K562 (cell line): ENCODE results near the gene ARMC2. TPM values are rescaled to one million over a fixed set of nuclear protein-coding genes. Genes with fewer than 3 reads are reported as not detected.

Source experiments
- ATAC-seq: fragments of 200-7000 bp; cut with Tn5 transposase; 3 replicates; pipeline ENCODE4 v1.9.1; 2020; ENCODE audit warnings: moderate library complexity
- BruUV-seq: library from RNA; stranded (reverse); fragments of 400-500 nt; replicated peaks from 2 replicates; lab custom pipeline; 2021; lab: Mats Ljungman, UMichigan
- CTCF ChIA-PET: fragments of 300-600 bp; formaldehyde crosslinking; extraction: SDS; loops from one replicate; lab custom pipeline; 2021; ENCODE audit warnings: low intra/inter-chr PET ratio; lab: Yijun Ruan, JAX
- POLR2A ChIA-PET: fragments of 300-600, 350-650 bp; sonication (Branson Sonifier 250); formaldehyde crosslinking; extraction: SDS; loops from one replicate; lab custom pipeline; 2021; ENCODE audit warnings: antibody characterized with exemption, inconsistent platforms; lab: Yijun Ruan, JAX
- DNase-seq, 4 experiments: peaks; one replicate each; pipeline versions ENCODE4 v3.0.0 to v3.0.0-alpha.2; 2011 to 2018; ENCODE audit warnings: low spot score in 3 of 4, mixed read lengths in 3 of 4; ENCODE audit errors: extremely low read depth in 1 of 4
- FAIRE-seq: peaks from 2 replicates; lab custom pipeline; 2011; peaks lifted over from hg19 to GRCh38; lab: Jason Lieb, UNC
- H2AFZ ChIP-seq: 2 replicates; pipeline ENCODE4 v1.6.0; 2011; ENCODE audit warnings: low read depth, low read length, control low read depth, inconsistent platforms
- H3K27ac ChIP-seq: fragments of 200-600 bp; 3 replicates; pipeline ENCODE4 v1.8.0; 2011; ENCODE audit warnings: low read depth, mild to moderate bottlenecking, control low read depth, inconsistent platforms, low read length, moderate library complexity, mixed read lengths; ENCODE audit errors: extremely low read depth
- H3K27me3 ChIP-seq, 2 experiments: fragments of 300-600 bp in 1 of 2; 2 replicates in 1 of 2; 3 replicates in 1 of 2; pipeline versions ENCODE4 v1.6.0 to v1.8.0; 2011; ENCODE audit warnings: inconsistent platforms in 2 of 2, low read length in 2 of 2, mild to moderate bottlenecking in 1 of 2, mixed read lengths in 1 of 2, moderate library complexity in 1 of 2; ENCODE audit not compliant: control insufficient read depth in 2 of 2, insufficient read depth in 2 of 2
- H3K36me3 ChIP-seq: fragments of 300-600 bp; 3 replicates; pipeline ENCODE4 v1.8.0; 2011; ENCODE audit warnings: mild to moderate bottlenecking, low read length, inconsistent platforms; ENCODE audit not compliant: control insufficient read depth, insufficient read depth
- H3K4me1 ChIP-seq, 2 experiments: fragments of 200-600 bp in 1 of 2; replicated peaks in 1 of 2; 2 replicates in 1 of 2; 3 replicates in 1 of 2; pipeline versions ENCODE4 v1.5.1 to v1.8.0; 2011; ENCODE audit warnings: inconsistent platforms in 2 of 2, low read length in 2 of 2, mild to moderate bottlenecking in 1 of 2, mixed read lengths in 1 of 2, moderate library complexity in 1 of 2; ENCODE audit not compliant: control insufficient read depth in 2 of 2, insufficient read depth in 2 of 2
- H3K4me2 ChIP-seq: 2 replicates; pipeline ENCODE4 v1.6.1; 2011; ENCODE audit warnings: low read length, control low read depth, inconsistent platforms, mixed read lengths; ENCODE audit not compliant: insufficient read depth
- H3K4me3 ChIP-seq: fragments of 200-600 bp; sonication (generic), shearing (Covaris generic); 2 replicates; pipeline ENCODE4 v1.5.1; 2016; ENCODE audit warnings: control low read depth, inconsistent platforms
- H3K79me2 ChIP-seq: fragments of 200-600 bp; 3 replicates; pipeline ENCODE4 v1.8.0; 2011; ENCODE audit warnings: low read length, inconsistent platforms; ENCODE audit not compliant: control insufficient read depth, insufficient read depth
- H3K9ac ChIP-seq, 2 experiments: 2 replicates each; pipeline versions ENCODE4 v1.6.0 to v1.6.1; 2011; ENCODE audit warnings: low read depth in 2 of 2, low read length in 2 of 2, control low read depth in 1 of 2, inconsistent platforms in 1 of 2, mild to moderate bottlenecking in 1 of 2, mixed read lengths in 1 of 2; ENCODE audit not compliant: insufficient read depth in 1 of 2
- H3K9me1 ChIP-seq: one replicate; pipeline ENCODE4 v1.6.0; 2011; ENCODE audit warnings: inconsistent platforms, mild to moderate bottlenecking, low read length, moderate library complexity; ENCODE audit not compliant: control insufficient read depth, insufficient read depth
- H3K9me3 ChIP-seq: replicated peaks from 2 replicates; pipeline ENCODE4 v1.5.1; 2011; ENCODE audit warnings: low read depth, low read length, inconsistent platforms; ENCODE audit not compliant: control insufficient read depth, insufficient read depth
- H4K20me1 ChIP-seq: replicated peaks from 2 replicates; pipeline ENCODE4 v1.6.1; 2011; ENCODE audit warnings: low read length, inconsistent platforms, mixed read lengths; ENCODE audit not compliant: control insufficient read depth, insufficient read depth
- ATF4 ChIP-seq: fragments of 450-650 bp; formaldehyde crosslinking; IDR thresholded peaks from 2 replicates; pipeline ENCODE4 v1.4.0; 2022; ENCODE audit warnings: mild to moderate bottlenecking, moderate library complexity
- HDAC3 ChIP-seq: fragments of 450-650 bp; IDR thresholded peaks from 2 replicates; pipeline ENCODE4 v1.6.1; 2018; ENCODE audit warnings: borderline replicate concordance, mild to moderate bottlenecking, moderate library complexity; ENCODE audit not compliant: partially characterized antibody
- IRF1 ChIP-seq: sonication (generic); formaldehyde crosslinking; IDR thresholded peaks from 2 replicates; pipeline ENCODE4 v1.8.0; 2022; ENCODE audit warnings: missing genetic modification reagents, mild to moderate bottlenecking, borderline replicate concordance
- LCOR ChIP-seq: sonication (generic); formaldehyde crosslinking; IDR thresholded peaks from 2 replicates; pipeline ENCODE4 v1.8.0; 2022; ENCODE audit warnings: mild to moderate bottlenecking, missing genetic modification reagents
- NCOA1 ChIP-seq: fragments of 450-650 bp; IDR thresholded peaks from 2 replicates; pipeline ENCODE4 v1.6.1; 2016; ENCODE audit warnings: low read depth
- RBM22 ChIP-seq: fragments of 200-400 bp; formaldehyde crosslinking; IDR thresholded peaks from 2 replicates; pipeline ENCODE4 v1.6.1; 2018; ENCODE audit warnings: low read length, low read depth; ENCODE audit not compliant: poor library complexity, severe bottlenecking
- XRCC3 ChIP-seq: fragments of 450-650 bp; IDR thresholded peaks from 2 replicates; pipeline ENCODE4 v1.6.1; 2017; ENCODE audit warnings: mild to moderate bottlenecking, moderate library complexity
- XRCC5 ChIP-seq: fragments of 200-400 bp; formaldehyde crosslinking; IDR thresholded peaks from 2 replicates; pipeline ENCODE4 v1.6.1; 2017; ENCODE audit warnings: low read depth, mild to moderate bottlenecking, low read length
- ZNF274 ChIP-seq: IDR thresholded peaks from 2 replicates; pipeline ENCODE4 v1.6.1; 2011; ENCODE audit warnings: low read depth, mild to moderate bottlenecking, low read length, moderate library complexity, borderline replicate concordance
- ZNF445 ChIP-seq: fragments of 250-450 bp; sonication (Bioruptor Pico); IDR thresholded peaks from 2 replicates; pipeline ENCODE4 v1.4.0; 2020; ENCODE audit warnings: low read depth, mild to moderate bottlenecking, moderate library complexity
- ZNF639 ChIP-seq, 2 experiments: fragments of 200-800 bp in 1 of 2; sonication (Bioruptor generic) in 1 of 2; sonication (generic) in 1 of 2; formaldehyde crosslinking in 1 of 2; IDR thresholded peaks in 1 of 2; conservative IDR thresholded peaks in 1 of 2; 2 replicates each; pipeline versions ENCODE4 v1.5.0 to v1.6.1; 2016 to 2020; ENCODE audit warnings: missing compliant biosample characterization in 1 of 2, missing genetic modification characterization in 1 of 2, missing genetic modification reagents in 1 of 2
- WGBS: fragments of 100-300 bp; shearing (Covaris generic); methylation state at CpG from one replicate; pipeline ENCODE4 v1.1.6; 2016; ENCODE audit warnings: low coverage, mixed read lengths; ENCODE audit not compliant: insufficient coverage; ENCODE audit errors: missing lambda C conversion rate; 5-methylcytosine and 5-hydroxymethylcytosine counted together
- in situ Hi-C: fragments of 300-500 bp; cut with MboI; formaldehyde crosslinking; loops from 4 replicates; pipeline ENCODE4 v1.15.0; 2018; ENCODE audit warnings: inconsistent platforms, mixed read lengths
- intact Hi-C: fragments of 100-400 bp; cut with micrococcal nuclease; formaldehyde crosslinking; loops from 2 replicates; pipeline ENCODE4 v1.14.2; 2022
- polyA plus RNA-seq, 8 experiments: library from polyadenylated mRNA; depleted of rRNA in 4 of 8; stranded (reverse) in 5 of 8; unstranded in 3 of 8; fragments of >200 nt; fragmentation: Nextera tagmentation in 2 of 8; fragmentation: Illumina TruSeq in 1 of 8; extraction: Ambion mirVana in 2 of 8; extraction: Trizol in 1 of 8; gene quantifications; 2 replicates each; pipeline versions ENCODE4 v1.2.1 to v1.2.3, GENCODE V29; 2011 to 2014; ENCODE audit warnings: inconsistent platforms in 1 of 8, missing spikeins in 1 of 8
- total RNA-seq, 7 experiments: library from RNA; depleted of rRNA in 6 of 7; stranded (reverse); fragments of >200 nt in 6 of 7; fragmentation: Illumina TruSeq in 2 of 7; extraction: Trizol in 2 of 7; gene quantifications; 2 replicates each; pipeline versions ENCODE4 v1.2.1 to v1.2.3, GENCODE V29; 2011 to 2021; ENCODE audit warnings: low replicate concordance in 1 of 7

ARMC2 gene
- total and polyA plus RNA-seq, 9 of the 15 experiments (the other 6 are each of a cell fraction or from before 2014, with no cell fraction given), result 0.14 to 3.0 (median 0.82) TPM

GRCh38 chr6:108869876-108870275 lies 21.7 kb downstream of the ARMC2 start:
- H3K4me3 ChIP-seq, result no peak overlapping the region
- H3K9ac ChIP-seq, result no peak overlapping the region
- intact Hi-C loops (no loop called here), in situ Hi-C loops (no loop called here)
- no peaks in the 10 kb centered on the region for H3K9me1 ChIP-seq
- no peak overlapping the region for H2AFZ ChIP-seq
- H3K79me2 ChIP-seq, result no peaks in the 10 kb centered on the region
- peaks cover 0 to 12% of the 10 kb centered on the region in 2 experiments; a peak in 2 of 5 replicates for H3K27me3 ChIP-seq
- BruUV-seq, result no TSS peak
- H3K9me3 ChIP-seq, result no peaks in the 10 kb centered on the region
- H3K4me1 ChIP-seq, result no peaks in the 10 kb centered on the region
- no peak overlapping the region for H3K4me2 ChIP-seq
- ChIA-PET CTCF (no interaction called here), POLR2A (no interaction called here)
- H3K27ac ChIP-seq, result no peak overlapping the region
- no peak for DNase-seq
- 17% methylated on average over 2 of the region's 2 CpGs for WGBS
- FAIRE-seq, result no peak
- no peaks in the 10 kb centered on the region for H4K20me1 ChIP-seq
- TF ChIP-seq ZNF274, result no peak
- TF ChIP-seq ATF4, result no peak
- TF ChIP-seq HDAC3, result no peak
- no peak for TF ChIP-seq NCOA1
- TF ChIP-seq XRCC5, result no peak
- no peak for TF ChIP-seq IRF1 (CRISPR knock-in tag)
- no peak for TF ChIP-seq ZNF639 (CRISPR knock-in tag; conservative IDR thresholded peaks at IDR 0.05 in 1 of 2, IDR thresholded peaks at IDR 0.05 in 1 of 2)
- no peak for TF ChIP-seq RBM22
- TF ChIP-seq XRCC3, result no peak
- TF ChIP-seq ZNF445 (CRISPR knock-in tag), result no peak
- TF ChIP-seq LCOR (CRISPR knock-in tag), result no peak
- no peaks in the 10 kb centered on the region for H3K36me3 ChIP-seq
- no peak for ATAC-seq
